Measurements from ENCODE around the gene CES2. TPM values are rescaled to one million over a fixed set of nuclear protein-coding genes. Genes with fewer than 3 reads are reported as not detected.

The CES2 gene
- total and polyA plus RNA-seq, 2 donors (not counting 3 experiments of a cell fraction or from before 2014, with no cell fraction given), result 19.1 to 28.8 TPM

GRCh38 chr16:66977341-66978113 is 42.2 kb downstream of the CES2 start:
- dilution Hi-C loops (cut with MboI; ENCODE audit: extremely low pct_ligation_motif_present, low sequenced_read_pairs), result no loop called here

More at GRCh38 chr16:66977341-66978113, 42.2 kb downstream of the CES2 start:
- Histone ChIP-seq H3K36me3 (ENCODE audit: control insufficient read depth in 2 of 2, extremely low read depth in 1 of 2, insufficient read depth in 2 of 2, low read length in 2 of 2) (no peaks in the 10 kb centered on the region), H3K9ac (replicated peaks; ENCODE audit: extremely low read depth, insufficient read depth, low read length) (no peak overlapping the region), H3K9me1 (replicated peaks; ENCODE audit: control insufficient read depth, extremely low read depth, insufficient read depth, low read length) (no peaks in the 10 kb centered on the region), H4K20me1 (replicated peaks; ENCODE audit: control insufficient read depth, extremely low read depth, insufficient read depth, low read length) (no peaks in the 10 kb centered on the region), H3K4me2 (ENCODE audit: insufficient read depth, low read length) (no peak overlapping the region), H2AFZ (ENCODE audit: low read depth, low read length) (peak overlapping the region; percentile 19), H3K4me3 (replicated peaks in 1 of 3; ENCODE audit: insufficient read depth in 1 of 3, low read depth in 1 of 3, low read length in 3 of 3) (no peak overlapping the region), H3K79me2 (ENCODE audit: control insufficient read depth, insufficient read depth, low read length) (no peaks in the 10 kb centered on the region), H3K9me3 (replicated peaks; ENCODE audit: control insufficient read depth, insufficient read depth, low read length) (no peaks in the 10 kb centered on the region), H3K27ac (ENCODE audit: insufficient read depth, low read depth, low read length) (no peak overlapping the region), H3K27me3 (ENCODE audit: control insufficient read depth in 2 of 2, insufficient read depth in 2 of 2, low read length in 2 of 2) (no peaks in the 10 kb centered on the region), H3K4me1 (ENCODE audit: control insufficient read depth, extremely low read depth, insufficient read depth, low read length) (no peaks in the 10 kb centered on the region)
- BruUV-seq (replicated peaks), result no TSS peak
- POLR2A ChIA-PET, result no interaction called here
- TF ChIP-seq GATA2 (IDR thresholded peaks at IDR 0.05; ENCODE audit: insufficient read depth, insufficient read length, low read depth, low read length) (no peak), EZH2 (IDR thresholded peaks at IDR 0.05; ENCODE audit: borderline replicate concordance, low read depth, low read length, severe bottlenecking) (no peak), CTCF (IDR thresholded peaks at IDR 0.05; ENCODE audit: extremely low read depth in 1 of 2, insufficient read depth in 1 of 2, low read depth in 1 of 2, low read length in 2 of 2) (peak; percentile 86 to 89), POLR2AphosphoS5 (IDR thresholded peaks at IDR 0.05; ENCODE audit: insufficient read depth, low read depth, low read length) (no peak), JUN (IDR thresholded peaks at IDR 0.05; ENCODE audit: borderline replicate concordance, insufficient read depth, insufficient read length, low read depth) (no peak), FOS (IDR thresholded peaks at IDR 0.05; ENCODE audit: borderline replicate concordance, insufficient read depth, low read length) (no peak), MYC (IDR thresholded peaks at IDR 0.05; ENCODE audit: low read depth, low read length) (no peak), POLR2A (IDR thresholded peaks at IDR 0.05; ENCODE audit: low read depth, low read length) (no peak), MAX (IDR thresholded peaks at IDR 0.05; ENCODE audit: insufficient read depth, insufficient read length) (no peak)
- CTCF ChIA-PET, result interaction anchor here (4.8 kb wide), 1 partner anchor 178 kb away, joined by 58 read pairs; no protein-coding TSS in a partner anchor
- peak; percentile 88 for FAIRE-seq
- intact Hi-C loops (cut with micrococcal nuclease), result loop anchor here (1.0 to 5.0 kb wide), 4 partner anchors 35 to 208 kb away; partner anchors contain the start of genes FBXL8 and TRADD
- DNase-seq (ENCODE audit: low read depth, low spot score), result peak; percentile 60

All from endothelial cell of umbilical vein (primary cell).